Activated T-cell treated with anti-CD3 and anti-CD28 coated beads, Interleukin-2, amount 50 U/mL, for 1 hour (primary cell): Measurements from ENCODE around the gene ZFP62.
"Not testable (repeated sequence)": the region's sequence is repeated elsewhere in the genome, so short reads cannot be mapped to it uniquely, and the experiment has no call there.

ENCODE experiments used
- DNase-seq: peaks from one replicate; pipeline ENCODE4 v3.0.0-alpha.2; 2020

The ZFP62 gene

GRCh38 chr5:180860887-180861822, at the start of gene ZFP62:
Gene ZFP62 (minus strand): TSS chr5:180861276. CDS start chr5:180861219, 57 bp downstream.
- DNase-seq: peak; percentile 90

GRCh38 chr5:180910735-180911134, 49.7 kb upstream of the ZFP62 start:
- no peak for DNase-seq

DNA sequence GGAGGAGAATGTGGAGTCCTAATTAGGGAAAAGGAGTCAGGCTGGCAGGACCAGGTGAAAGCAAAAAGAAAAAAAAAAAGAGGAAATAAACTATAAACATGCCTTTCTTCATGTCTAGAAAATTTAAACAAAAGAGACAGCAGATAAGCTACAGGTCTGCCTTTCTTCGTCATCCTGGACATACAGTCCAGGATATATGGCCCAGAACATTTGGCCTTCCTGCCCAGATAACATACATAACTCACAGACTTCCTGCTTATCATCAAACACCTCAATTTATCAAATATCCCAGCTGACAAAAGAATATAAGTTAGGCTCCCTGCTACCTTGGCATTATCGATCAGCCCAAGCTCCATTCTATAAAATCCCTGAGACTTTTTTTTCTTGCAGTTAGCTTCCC, 49.1 kb upstream of the ZFP62 start:
- DNase-seq: no peak

GRCh38 chr5:180909782-180910181, 48.7 kb upstream of the ZFP62 start:
- DNase-seq: no peak

GRCh38 chr5:180908998-180909731, 48.1 kb upstream of the ZFP62 start:
- no peak for DNase-seq

- no peak for DNase-seq
Observed at GRCh38 chr5:180908400-180908799, 47.3 kb upstream of the ZFP62 start.

DNA sequence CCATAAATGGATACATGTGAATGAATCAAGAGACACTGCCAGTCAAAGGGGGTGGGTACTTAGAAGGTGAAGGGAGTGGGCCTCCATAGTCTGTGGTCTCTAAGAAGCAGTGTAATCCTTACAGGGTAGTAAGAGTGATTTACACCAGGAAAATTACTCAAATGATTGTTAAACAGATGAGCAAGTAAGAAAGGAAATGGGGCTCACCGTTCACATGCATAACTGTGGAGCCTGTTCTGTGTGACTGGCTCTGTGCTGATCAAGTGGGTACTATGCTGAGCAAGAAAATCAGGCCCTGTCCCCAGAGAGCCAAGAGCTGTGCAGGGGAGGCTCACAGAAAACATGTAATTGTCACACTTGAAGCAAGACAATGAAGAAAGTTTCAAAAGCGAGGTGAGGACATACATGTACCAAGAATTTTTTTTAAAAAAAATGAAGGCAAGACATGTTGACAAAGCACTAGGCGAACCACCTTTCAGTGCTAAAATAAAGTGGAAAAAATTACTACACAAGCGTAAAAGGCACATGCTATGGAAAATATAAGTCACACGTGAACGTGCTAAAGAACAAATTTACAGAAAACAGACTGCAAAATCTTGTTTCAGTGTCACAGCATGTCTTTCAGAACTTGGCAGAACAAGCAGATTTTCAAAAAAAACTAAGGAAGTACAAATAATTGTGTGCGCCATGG, 40.4 kb upstream of the ZFP62 start:
- DNase-seq: no peak

DNA sequence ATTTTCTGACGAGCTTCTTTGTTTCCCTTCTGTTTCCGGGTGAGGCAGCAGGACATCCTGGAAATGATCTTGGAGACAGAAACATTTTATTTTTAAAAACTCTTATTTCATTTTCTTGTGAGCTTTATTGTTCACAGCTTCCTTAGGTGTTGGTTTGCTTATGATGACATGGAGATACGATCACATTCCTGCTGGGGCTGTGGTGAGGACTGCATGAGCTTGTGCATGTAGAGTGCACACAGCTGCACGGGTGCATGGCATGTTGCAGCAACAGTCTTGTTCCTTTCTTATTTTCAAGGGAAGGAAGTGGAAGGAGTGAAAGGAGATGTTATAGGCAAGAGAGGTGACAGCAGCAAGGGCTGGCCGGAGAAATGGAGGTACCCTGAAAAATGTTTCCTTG, 39.1 kb upstream of the ZFP62 start:
- no peak for DNase-seq

GRCh38 chr5:180898621-180899246, 37.7 kb upstream of the ZFP62 start, which contains the start of gene BTNL8:
Gene BTNL8 (plus strand): TSS chr5:180899159. CDS start chr5:180899311, 152 bp downstream.
- DNase-seq: no peak

GRCh38 chr5:180895330-180895729, 34.3 kb upstream of the ZFP62 start:
- not testable (repeated sequence) for DNase-seq

DNA sequence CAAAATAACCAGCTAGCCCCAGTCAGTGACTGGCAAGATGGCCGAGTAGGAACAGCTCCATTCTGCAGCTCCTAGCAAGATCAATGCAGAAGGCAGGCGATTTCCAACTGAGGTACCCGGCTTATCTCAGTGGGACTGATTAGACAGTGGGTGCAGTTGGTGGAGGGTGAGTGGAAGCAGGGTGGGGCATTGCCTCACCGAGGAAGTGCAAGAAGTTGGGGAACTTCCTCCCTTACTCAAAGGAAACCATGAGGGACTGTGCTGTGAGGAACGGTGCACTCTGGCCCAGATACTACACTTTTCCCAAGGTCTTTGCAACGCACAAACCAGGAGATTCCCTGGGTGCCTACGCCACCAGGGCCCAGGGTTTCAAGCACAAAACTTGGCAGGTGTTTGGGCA, 28.3 kb upstream of the ZFP62 start:
- no peak for DNase-seq

DNA sequence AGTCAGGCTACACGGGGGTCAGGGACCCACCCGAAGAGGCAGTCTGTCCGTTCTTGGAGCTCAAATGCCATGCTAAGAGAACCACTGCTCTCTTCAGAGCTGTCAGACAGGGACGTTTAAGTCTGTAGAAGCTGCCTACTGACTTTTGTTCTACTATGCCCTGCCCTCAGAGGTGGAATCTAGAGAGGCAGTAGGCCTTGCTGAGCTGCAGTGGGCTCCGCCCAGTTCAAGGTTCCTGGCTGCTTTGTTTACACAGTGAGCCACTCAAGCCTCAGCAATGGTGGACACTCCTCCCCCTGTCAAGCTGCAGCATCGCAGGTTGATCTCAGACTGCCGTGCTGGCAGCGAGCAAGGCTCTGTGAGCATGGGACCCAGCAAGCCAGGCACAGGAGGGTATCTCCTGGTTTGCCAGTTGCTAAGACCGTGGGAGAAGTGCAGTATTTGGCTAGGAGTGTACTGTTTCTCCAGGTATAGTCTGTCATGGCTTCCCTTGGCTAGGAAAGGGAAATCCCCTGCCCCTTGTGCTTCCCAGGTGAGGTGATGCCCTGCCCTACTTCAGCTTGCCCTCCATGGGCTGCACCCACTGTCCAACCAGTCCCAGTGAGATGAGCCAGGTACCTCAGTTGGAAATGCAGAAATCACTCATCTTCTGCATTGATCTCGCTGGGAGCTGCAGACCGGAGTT, 24.9 kb upstream of the ZFP62 start:
- not testable (repeated sequence) for DNase-seq

- no peak for DNase-seq
Observed at GRCh38 chr5:180875860-180876426, 14.9 kb upstream of the ZFP62 start.

DNA sequence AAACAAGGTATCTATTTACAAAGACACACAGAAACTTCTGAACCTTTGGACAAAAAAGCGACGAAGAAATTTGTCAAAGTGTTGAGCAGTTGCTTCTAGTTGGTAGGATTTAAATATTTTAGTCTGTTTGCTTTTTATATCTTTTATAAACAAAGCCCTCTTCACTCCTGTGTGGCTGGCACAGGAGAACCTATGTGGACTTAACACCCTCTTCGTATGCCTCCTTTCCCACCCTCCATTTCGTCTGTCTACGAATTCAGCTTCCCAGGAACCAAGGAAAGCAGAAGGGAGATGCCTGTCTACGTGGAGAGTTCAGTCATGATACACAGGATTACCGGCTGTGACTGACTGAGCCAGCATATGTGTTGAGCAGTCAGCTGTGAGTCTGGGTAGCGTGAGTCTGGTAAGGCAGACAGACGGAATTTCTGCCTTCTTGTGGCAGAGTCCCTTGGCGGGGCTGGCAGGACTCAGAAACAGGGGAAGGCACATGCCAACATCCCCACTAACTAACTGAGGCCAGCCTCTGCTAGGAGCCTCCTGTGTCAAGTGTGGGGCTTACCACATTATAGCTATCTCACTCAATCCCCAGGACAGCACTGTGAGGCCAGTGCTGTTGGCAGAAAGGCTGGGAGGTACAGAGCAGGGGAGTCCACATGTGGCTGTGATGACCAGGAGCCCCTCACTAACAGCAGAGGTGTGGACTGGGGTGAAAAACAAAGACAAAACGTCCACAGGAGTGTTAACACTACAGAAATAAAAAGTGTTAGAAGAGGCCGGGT, 13.9 kb upstream of the ZFP62 start:
- DNase-seq: no peak

DNA sequence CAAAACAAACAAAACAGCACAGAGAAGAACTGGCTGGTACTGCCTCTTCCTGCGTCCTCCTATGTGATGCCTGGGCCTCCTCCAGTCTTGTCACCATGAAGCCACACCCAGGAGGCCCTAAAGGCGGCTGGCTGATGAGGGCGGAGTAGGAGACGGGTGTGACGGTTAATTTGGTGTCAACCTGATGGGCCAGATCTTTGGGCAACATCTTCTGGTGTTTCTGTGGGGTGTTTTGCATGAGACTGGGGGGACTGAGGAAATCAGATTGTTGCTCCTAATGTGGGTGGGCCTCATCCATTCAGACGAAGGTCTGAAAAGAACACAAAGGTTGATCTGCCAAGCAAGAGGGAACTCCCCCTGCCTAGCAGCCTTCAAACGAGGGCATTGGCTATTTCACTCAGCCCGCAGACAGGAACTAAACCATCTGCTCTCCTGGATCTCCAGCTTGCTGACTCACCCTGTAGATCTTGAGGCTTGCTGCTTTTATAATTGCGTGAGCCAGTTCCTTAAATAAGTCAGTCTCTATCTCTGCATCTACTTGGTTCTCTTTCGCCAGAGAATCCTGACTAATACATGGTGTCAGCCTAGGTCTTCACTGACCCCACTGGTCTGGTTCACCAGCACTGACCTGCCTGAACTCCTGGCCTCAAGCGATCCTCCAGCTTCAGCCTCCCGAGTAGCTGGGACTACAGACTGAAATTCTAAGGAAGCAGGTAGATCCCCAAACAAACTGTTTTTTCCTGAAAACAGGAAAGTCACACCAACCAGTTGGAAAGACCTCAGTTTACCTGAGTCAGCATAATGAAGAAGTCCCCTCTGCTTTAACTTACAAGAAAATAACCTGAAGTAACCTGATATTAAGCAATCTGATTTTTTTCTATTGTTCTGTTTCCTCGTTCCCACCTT, 12.8 kb upstream of the ZFP62 start:
- DNase-seq: no peak

DNA sequence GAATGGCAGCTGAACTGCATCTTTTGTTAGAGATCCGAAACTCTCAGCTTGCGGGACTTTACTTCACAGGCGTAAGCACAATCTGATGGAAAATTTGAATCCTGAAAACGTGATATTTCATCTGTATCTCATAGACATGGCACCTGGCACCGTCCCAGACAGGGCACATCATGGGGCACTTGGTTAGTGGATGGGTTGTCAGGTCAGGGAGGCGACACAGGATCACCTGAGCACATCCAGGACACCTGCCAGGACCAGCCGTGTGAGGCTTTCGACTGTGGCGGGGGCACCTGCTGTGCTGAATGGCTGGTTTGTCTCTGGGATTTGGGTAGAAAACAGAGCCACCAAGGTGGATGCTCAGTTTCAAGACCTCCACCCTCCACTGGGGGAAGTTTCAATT, 11.3 kb upstream of the ZFP62 start:
- no peak for DNase-seq

DNA sequence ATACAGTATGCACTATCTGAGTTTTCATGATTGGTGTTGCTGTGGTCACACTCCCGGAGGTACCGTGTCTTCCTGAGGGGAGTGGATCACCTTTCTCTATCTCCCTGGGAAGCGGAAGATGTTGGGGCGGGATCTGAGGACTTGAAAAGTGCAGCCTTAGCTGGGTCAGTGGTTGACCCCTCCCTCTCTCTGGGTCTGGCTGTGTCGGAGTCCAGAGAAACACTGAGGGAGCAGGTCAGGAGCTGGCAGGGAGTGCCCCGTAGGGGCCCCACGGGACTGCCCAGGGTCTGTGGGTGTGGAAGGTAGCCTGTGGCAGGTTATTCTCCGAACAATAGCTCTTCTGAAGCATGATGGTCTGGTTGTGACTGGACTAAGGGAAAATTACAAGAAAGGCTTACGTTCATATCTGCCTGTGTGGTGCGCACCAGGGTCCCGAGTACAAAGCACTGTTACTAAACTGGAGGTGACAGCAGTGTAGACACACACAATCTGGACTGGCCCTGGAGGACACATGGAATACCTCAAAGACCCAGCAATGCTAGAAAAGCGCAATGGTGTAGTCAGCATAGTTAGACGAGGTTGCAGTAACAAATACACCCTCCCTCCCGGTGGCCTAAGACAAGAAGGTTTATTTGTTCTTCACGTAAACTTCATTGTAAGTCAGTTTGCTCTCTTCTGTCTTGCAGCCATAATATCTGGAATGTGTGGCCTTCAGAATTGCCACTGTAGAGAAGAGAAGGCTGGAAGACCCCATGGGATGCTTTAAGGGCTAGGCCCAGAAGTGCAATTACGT, 9.4 kb upstream of the ZFP62 start:
- no peak for DNase-seq

DNA sequence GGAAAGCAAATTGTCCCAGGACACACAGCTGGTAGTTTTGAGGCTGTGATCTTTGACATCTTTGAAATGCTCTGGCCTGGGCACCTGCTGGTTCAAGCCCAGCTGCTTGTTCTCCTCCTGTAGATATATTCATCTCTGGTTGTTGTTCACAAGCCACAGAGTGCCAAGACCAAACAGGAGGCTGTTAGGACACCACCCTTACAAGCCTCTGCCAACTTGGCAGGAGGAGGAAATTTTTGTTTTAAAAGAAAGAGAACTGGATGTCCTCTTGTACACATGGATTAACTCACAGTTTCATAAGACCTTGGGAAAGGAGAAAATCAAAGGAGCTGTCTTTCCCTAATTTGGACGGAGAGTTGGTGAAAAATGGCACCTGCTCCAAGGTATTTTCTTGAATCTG, 8.5 kb upstream of the ZFP62 start:
- no peak for DNase-seq

GRCh38 chr5:180868960-180869359, 7.9 kb upstream of the ZFP62 start:
- DNase-seq: peak; percentile 63
